GM11168 (cell line): ENCODE data around the gene SH3BGRL2.

Experiments used
- in situ Hi-C: fragments of 300-500 bp; cut with MboI; formaldehyde crosslinking; loops from one replicate; pipeline ENCODE4 v1.12.0; 2022; ENCODE audit warnings: low sequenced_read_pairs; ENCODE audit not compliant: unreplicated experiment

SH3BGRL2 gene

DNA sequence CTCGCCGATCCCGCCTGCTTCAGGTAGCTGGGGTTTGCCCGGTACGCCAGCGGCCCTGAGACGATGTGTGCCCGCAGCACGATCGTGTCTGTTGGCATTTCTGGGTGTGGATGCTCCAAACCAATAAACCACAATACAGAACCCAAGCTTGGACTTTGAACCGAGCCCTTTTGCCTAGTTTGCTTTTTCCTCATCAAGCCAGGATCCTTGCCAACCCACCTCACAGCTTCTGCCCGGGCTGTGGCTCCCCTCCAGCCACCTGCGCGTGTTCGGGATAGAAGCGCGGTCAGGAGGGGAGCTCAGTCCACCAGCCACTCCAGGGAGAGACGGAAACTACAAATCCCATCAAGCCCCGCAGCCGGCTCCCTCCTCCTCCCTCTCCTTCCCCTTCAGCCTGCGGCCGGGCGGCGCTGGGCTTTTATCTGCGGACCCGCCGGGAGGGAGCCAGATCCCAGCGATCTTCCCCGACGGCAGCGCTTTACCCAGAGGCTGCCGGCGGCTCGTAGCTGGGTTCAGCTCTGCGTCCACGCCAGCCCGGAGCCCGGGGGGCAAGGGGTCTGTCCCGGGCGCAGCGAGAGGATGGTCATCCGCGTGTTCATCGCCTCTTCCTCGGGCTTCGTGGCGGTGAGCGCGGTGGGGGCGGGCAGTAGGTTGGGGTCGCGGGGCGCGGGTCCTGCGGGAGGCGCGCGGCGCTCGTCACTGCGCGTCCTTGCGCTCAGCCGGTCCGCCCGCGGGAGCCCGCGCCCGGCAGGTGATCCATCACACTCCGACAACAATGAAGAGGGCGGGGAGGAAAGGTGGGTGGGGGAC, at the start of gene SH3BGRL2:
SH3BGRL2 (plus strand) TSS at position 447 of the 810 bp plus-strand sequence; CDS start at position 580, 133 bp downstream.
- in situ Hi-C loops: no loop called here

DNA sequence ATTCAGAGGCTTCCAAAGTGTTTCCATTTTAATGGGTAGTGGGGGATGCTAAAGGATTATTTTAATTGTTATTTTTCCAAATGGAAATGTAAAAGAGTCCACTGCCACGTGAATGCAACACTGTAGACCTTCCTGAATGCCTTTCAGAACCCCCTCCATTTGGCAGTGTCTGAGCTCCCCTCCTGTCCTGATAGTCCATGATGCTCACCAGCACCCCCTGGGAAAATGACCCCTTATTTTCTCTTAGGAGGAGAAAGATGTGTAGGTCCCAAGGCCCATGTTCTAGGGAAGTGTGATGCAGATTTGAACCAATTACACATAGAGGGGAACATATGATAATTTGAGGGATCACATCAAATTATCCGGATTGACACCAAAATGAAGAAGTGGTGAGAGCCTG, 46.8 kb upstream of the SH3BGRL2 start:
- in situ Hi-C loops: no loop called here

- in situ Hi-C loops: no loop called here
These were observed 44.6 kb upstream of the SH3BGRL2 start for GRCh38 chr6:79586548-79586947.

DNA sequence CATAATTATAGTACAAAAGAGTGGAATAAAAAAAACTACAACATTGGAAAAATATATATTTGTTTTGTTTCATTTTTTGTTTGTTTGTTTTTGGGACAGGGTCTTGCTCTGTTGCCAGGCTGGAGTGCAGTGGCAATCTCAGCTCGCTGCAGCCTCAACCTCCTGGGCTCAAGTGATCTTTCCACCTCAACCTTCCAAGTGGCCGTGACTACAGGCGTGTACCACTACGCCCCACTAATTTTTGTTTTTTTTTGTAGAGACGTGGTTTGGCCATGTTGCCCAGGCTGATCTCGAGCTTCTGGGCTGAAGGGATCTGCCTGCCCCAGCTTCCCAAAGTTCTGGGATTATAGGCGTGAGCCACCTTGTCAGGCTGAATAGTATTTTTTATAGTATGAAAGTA, 41.4 kb upstream of the SH3BGRL2 start:
- in situ Hi-C loops: no loop called here

DNA sequence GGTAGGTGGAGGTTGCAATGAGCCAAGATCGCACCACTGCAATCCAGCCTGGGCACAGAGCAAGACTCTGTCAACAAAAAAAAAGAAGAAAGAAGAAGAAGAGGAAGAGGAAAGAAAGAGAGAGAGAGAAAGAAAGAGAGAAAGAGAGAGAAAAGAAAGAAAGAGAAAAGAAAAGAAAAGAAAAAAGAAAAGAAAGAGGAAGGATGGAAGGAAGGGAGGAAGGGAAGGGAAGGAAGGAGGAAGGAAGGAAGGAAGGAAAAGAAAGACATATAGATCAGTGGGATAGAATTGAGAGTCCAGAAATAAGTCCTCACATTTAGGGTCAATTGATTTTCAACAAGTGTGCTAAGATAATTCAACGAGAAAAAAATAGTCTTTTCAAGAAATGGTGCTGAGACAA, 34.0 kb upstream of the SH3BGRL2 start:
- in situ Hi-C loops: no loop called here

DNA sequence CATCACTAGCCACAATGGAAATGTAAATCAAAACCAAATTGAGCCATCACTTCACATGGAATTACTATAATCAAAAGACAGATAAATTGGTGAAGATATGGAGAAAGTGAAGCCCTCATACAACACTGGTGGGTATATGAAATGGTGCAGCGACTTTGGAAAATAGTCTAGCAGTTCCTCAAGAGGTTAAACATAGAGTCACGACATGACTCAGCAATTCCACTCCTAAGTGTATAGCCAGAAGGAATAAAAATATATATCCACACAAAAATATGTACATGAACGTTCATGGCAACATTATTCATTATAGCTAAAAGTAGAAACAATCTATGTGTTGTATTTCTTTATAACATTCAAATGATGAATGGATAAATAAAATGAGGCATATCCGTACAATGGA, 33.1 kb upstream of the SH3BGRL2 start:
- in situ Hi-C loops: no loop called here

- in situ Hi-C loops: no loop called here
These were observed 31.3 kb upstream of the SH3BGRL2 start for GRCh38 chr6:79599725-79600259.

- in situ Hi-C loops: no loop called here
These were observed 30.8 kb upstream of the SH3BGRL2 start for GRCh38 chr6:79600313-79600712.

- in situ Hi-C loops: no loop called here
These were observed 30.1 kb upstream of the SH3BGRL2 start for GRCh38 chr6:79600812-79601609.

DNA sequence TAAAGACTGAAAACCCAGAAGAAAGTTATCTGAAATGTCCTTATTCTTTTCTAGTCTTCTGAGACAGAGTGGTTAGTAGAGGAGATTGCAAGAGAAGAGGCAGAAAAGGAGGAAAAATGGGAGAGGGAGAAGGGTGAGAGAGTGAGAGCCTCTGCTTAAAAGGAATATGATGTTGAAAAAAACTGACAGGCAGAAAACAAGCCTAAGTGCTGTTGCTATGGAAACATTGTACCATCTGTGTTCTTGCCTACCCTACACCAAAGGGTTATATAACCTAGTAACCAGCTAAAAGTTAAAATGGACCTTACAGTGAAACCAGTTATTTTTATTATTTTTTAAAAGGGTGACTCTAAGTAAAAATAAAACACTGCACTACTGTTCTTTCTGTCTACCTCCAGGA, 28.3 kb upstream of the SH3BGRL2 start:
- in situ Hi-C loops: no loop called here

GRCh38 chr6:79604583-79605037, 26.5 kb upstream of the SH3BGRL2 start:
- in situ Hi-C loops: no loop called here

DNA sequence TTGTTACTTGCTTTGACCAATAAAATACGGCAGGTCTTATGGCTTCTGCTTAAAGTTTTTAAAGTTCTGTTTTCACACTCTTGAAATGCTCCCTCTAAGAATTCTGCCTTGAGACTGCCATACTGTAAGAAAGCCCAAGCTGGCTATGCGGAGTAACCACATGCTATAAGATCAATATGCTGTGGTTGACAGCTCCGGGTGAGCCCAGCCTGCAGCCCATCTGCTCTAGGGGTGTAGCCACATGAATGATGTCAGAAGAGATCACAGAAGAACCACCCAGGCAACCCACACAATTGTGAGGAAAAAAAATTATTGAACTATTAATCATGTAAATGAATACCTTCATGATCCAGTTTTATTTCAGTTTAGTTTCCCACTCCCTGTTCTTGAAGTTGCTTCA, 26.1 kb upstream of the SH3BGRL2 start:
- in situ Hi-C loops: no loop called here

GRCh38 chr6:79605968-79606764, 25.0 kb upstream of the SH3BGRL2 start:
- in situ Hi-C loops: no loop called here

DNA sequence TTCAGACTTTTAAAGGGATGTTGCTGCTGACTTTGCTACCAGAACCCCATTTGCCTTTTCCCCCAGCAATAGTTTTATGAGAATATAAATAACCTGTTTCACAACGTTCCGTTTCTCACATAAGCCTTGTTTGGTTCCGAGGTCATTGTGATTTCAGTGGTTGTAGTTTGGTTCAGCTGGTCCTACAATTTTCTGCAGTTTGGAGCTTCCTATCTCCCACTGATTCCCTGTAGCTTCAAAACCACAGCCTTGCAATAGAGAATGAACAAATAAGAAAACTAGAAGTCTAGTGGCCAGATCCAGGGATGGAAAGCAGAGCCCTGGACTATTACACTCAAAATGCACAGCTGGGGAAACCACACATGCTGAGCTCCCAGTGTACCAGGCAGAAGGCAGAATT, 24.1 kb upstream of the SH3BGRL2 start:
- in situ Hi-C loops: no loop called here

DNA sequence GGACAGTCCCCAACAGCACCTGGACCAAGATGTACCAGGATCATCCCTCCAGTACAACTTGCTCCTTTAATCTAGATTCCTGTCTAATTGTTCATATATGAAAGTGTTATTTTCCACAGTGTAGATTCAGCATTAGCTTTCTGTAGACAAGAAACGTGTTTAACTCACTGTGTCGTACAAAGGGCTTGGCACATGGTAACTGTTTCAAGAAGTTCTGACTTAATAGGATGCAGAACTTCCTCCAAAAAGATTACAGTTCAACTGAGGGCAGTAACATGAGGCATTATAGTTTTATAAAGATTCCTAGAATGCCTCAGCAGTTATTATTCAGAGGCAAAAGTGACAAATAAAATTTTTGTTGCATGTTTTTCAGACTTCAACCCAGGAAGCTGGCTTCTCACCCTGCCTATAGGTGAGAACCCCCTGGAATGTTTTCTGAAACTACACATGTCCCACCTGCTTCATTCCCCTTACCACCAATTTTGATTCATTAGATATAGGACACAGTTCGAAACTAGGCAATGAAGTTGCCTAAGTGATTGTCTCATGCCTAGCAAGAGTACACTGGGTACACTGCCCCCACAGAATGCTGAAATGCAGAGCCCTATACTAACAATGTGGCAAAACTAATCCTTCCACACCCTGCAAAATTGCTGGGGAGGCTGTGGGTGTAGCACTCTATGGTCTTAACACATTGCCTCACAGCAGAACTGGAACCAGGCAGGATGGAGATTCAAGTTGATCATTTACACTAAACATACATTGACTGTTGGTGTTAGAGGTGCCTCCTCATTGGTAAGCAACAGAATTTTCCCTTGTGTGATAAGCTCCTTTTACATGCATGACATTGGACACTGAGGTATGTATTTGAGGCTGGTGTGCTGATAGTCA, 22.6 kb upstream of the SH3BGRL2 start:
- in situ Hi-C loops: no loop called here

- in situ Hi-C loops: no loop called here
These were observed 21.9 kb upstream of the SH3BGRL2 start for GRCh38 chr6:79609225-79609595.

GRCh38 chr6:79610306-79611009, 20.7 kb upstream of the SH3BGRL2 start:
- in situ Hi-C loops: no loop called here

DNA sequence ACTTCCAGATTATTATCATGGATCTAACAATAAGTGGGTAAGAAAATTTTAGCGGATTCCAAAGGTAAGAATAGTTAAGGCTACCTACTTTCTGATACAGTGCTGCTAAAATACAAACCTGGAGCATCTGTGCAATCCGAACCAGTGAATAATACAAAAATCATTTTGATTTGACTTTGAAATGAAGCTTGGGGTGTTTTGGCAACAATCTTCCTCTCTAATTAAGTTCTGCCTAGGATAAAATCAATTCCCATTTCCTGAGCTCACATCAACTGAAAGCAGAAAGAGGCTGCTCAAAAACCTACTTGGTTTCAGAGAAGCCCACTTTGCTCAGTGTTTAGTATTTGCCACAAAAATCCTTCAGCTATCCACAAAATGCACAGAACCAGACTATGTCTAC, 18.7 kb upstream of the SH3BGRL2 start:
- in situ Hi-C loops: no loop called here

DNA sequence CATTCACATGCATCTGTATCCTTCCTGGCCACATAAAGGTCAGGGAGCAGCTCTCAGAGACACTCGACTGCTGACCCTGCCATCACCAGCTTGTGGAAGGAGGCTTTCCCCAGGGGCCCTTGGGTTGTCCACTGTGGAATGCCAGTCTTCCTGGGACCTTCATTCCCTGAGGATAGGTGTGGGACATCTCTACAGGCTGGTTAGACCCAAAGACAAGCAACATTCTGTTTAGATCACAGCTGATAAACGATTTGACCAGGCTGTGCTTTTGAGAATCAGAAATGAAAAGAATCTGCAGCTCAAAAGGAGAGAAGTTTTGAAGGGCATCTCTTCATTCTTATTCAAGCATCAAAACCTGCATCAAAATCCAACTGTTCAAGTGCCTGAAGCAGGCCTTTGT, 18.2 kb upstream of the SH3BGRL2 start:
- in situ Hi-C loops: no loop called here
